Esophagus squamous epithelium (tissue), 5 donors: ENCODE results near the gene ADAMTSL2. TPM values are rescaled to one million over a fixed set of nuclear protein-coding genes. Genes with fewer than 3 reads are reported as not detected.

Source experiments
- DNase-seq: peaks from one replicate; lab custom pipeline; 2025; lab: John Stamatoyannopoulos, UW
- H3K27ac ChIP-seq, 4 donors: fragments of 200-600 bp; sonication (generic); one replicate each; pipeline ENCODE4 v1.5.1; 2016 to 2019; ENCODE audit warnings: mild to moderate bottlenecking in 1 of 4
- H3K27me3 ChIP-seq, 4 donors: fragments of 200-600 bp; sonication (generic); 1 replicate in 3 of 4; 2 replicates in 1 of 4; pipeline versions ENCODE4 v1.5.1 to v1.6.0; 2017 to 2021; ENCODE audit warnings: antibody characterized with exemption in 1 of 4
- H3K36me3 ChIP-seq, 3 donors: fragments of 200-600 bp; sonication (generic); one replicate each; pipeline ENCODE4 v1.5.1; 2016 to 2019
- H3K4me1 ChIP-seq, 3 donors: fragments of 200-600 bp; sonication (generic); one replicate each; pipeline ENCODE4 v1.5.1; 2017 to 2019
- H3K4me3 ChIP-seq, 4 donors: fragments of 200-600 bp; sonication (generic); 1 replicate in 3 of 4; 2 replicates in 1 of 4; pipeline ENCODE4 v1.5.1; 2016 to 2019; ENCODE audit warnings: mild to moderate bottlenecking in 2 of 4, moderate library complexity in 1 of 4
- H3K9me3 ChIP-seq, 3 donors: fragments of 200-600 bp; sonication (generic); one replicate each; pipeline ENCODE4 v1.5.1; 2016 to 2019
- POLR2A ChIP-seq, 4 donors: fragments of 450-650 bp; IDR thresholded peaks; one replicate each; pipeline ENCODE4 v1.6.1; 2017; ENCODE audit warnings: antibody characterized with exemption in 4 of 4, mild to moderate bottlenecking in 4 of 4, moderate library complexity in 3 of 4
- WGBS, 2 donors: methylation state at CpG; one replicate each; pipeline ENCODE4 v1.1.5; 2018; 5-methylcytosine and 5-hydroxymethylcytosine counted together
- intact Hi-C: fragments of 100-400 bp; cut with DNase I; formaldehyde crosslinking; loops from one replicate; pipeline ENCODE4 v1.15.0; 2022
- total RNA-seq, 4 donors: library from RNA; depleted of rRNA; stranded (reverse); fragments of >200 nt; gene quantifications; one replicate each; pipeline ENCODE4 v1.1.0, GENCODE V29; 2016
- TF ChIP-seq, protein P1 (sequence below), 6 experiments: fragments of 450-650 bp in 4 of 6; fragments of 200-600 bp in 2 of 6; sonication (generic) in 2 of 6; IDR thresholded peaks; one replicate each; pipeline ENCODE4 v1.5.1; 2016 to 2019; ENCODE audit warnings: antibody characterized with exemption in 6 of 6, mild to moderate bottlenecking in 4 of 6, moderate library complexity in 4 of 6
- donor health status: DM: yes; HTN: yes; CAD: no.

The ADAMTSL2 gene
- total RNA-seq, 4 donors from 2014 or later, result 1.1 to 2.1 (median 1.4) TPM

DNA sequence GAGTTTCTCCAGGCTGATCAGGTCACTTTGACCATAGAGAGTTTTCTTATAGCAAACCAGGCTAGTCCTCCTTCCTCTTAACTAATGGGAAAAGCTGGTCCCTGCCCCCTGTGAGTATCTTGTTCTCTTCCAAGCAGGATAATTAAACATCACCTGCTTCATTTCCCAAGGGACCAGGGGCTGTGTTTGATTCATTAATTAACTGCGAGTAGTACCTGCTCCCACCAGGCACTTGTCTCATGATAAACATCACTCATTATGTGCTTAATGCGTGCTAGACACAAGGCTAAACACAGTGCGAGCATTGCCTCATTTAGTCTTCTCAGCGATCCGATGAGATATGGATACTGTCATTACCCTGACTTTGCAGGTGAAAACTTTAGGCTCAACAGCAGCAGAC, 76.3 kb downstream of the ADAMTSL2 start:
- intact Hi-C loops, result no loop called here
- no peaks in the 10 kb centered on the region for H3K36me3 ChIP-seq
- WGBS, 2 donors, result 80 to 84% methylated on average over 5 of the region's 5 CpGs
- TF ChIP-seq, protein P1, sequence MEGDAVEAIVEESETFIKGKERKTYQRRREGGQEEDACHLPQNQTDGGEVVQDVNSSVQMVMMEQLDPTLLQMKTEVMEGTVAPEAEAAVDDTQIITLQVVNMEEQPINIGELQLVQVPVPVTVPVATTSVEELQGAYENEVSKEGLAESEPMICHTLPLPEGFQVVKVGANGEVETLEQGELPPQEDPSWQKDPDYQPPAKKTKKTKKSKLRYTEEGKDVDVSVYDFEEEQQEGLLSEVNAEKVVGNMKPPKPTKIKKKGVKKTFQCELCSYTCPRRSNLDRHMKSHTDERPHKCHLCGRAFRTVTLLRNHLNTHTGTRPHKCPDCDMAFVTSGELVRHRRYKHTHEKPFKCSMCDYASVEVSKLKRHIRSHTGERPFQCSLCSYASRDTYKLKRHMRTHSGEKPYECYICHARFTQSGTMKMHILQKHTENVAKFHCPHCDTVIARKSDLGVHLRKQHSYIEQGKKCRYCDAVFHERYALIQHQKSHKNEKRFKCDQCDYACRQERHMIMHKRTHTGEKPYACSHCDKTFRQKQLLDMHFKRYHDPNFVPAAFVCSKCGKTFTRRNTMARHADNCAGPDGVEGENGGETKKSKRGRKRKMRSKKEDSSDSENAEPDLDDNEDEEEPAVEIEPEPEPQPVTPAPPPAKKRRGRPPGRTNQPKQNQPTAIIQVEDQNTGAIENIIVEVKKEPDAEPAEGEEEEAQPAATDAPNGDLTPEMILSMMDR (IDR thresholded peaks at IDR 0.05), result no peak
- no peak for TF ChIP-seq POLR2A (IDR thresholded peaks at IDR 0.05)
- H3K9me3 ChIP-seq, result no peaks in the 10 kb centered on the region
- DNase-seq, result no peak
- H3K4me1 ChIP-seq, result peaks cover 0 to 4% (median 4%) of the 10 kb centered on the region in 3 donors
- H3K27ac ChIP-seq, result no peak overlapping the region
- no peak overlapping the region for H3K4me3 ChIP-seq
- H3K27me3 ChIP-seq, result peaks cover 0 to 100% (median 5%) of the 10 kb centered on the region in 4 donors

DNA sequence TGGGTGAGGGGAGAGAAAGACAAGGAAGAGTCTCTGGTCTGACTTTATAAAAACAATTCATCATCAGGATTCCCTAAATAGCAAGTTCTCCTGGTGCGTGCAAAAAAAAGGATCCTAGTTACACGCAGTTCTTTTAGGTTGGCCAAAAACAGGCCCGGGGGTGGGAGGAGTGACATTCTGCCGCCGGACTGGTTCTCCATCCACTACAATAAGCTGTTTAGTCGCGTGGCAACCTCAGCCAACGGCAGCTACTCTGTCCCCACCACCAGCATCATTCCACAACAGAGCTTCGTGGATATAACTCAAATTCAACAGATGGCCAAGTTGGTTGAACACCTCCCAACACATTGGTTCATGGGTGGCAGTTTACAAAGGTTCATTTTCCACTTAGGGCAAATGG, 77.5 kb downstream of the ADAMTSL2 start:
- WGBS, 2 donors, result 70 to 80% methylated on average over 9 of the region's 9 CpGs
- Histone ChIP-seq H3K36me3 (no peaks in the 10 kb centered on the region), H3K4me3 (no peak overlapping the region), H3K27me3 (peaks cover 0 to 100% (median 5%) of the 10 kb centered on the region in 4 donors), H3K27ac (no peak overlapping the region), H3K9me3 (no peaks in the 10 kb centered on the region), H3K4me1 (peaks cover 0 to 4% (median 4%) of the 10 kb centered on the region in 3 donors)
- TF ChIP-seq, protein P1 (IDR thresholded peaks at IDR 0.05), result no peak
- TF ChIP-seq POLR2A (IDR thresholded peaks at IDR 0.05), result no peak
- intact Hi-C loops, result no loop called here
- no peak for DNase-seq

DNA sequence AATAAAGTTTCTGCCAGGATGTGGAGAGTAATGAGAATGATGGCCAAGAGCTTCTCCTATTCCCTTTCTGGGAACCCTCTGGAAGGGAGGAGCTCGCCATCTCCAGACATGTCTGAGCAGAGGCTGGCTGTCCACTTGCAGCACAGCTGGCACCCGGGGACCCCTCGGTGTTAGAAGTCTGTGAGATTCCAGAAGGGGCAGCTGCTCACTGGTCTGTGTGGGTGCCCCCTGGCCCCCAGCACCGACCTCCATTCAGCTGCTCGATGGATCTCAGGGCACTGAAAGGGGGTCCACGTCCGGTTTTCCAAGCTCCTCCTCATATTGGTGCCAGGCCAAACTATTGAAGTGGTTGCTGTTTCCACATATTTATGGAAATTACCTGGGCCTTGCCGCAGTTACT, 78.3 kb downstream of the ADAMTSL2 start:
- no peak for TF ChIP-seq POLR2A (IDR thresholded peaks at IDR 0.05)
- TF ChIP-seq, protein P1 (IDR thresholded peaks at IDR 0.05), result no peak
- no peaks in the 10 kb centered on the region for H3K9me3 ChIP-seq
- H3K27ac ChIP-seq, result no peak overlapping the region
- DNase-seq, result no peak
- H3K4me1 ChIP-seq, result peaks cover 0 to 4% (median 4%) of the 10 kb centered on the region in 3 donors
- WGBS, 2 donors, result 51 to 71% methylated on average over 5 to 7 of the region's 8 CpGs
- no peak overlapping the region for H3K4me3 ChIP-seq
- H3K27me3 ChIP-seq, result peaks cover 0 to 100% (median 5%) of the 10 kb centered on the region in 4 donors
- H3K36me3 ChIP-seq, result no peaks in the 10 kb centered on the region
- intact Hi-C loops, result no loop called here

DNA sequence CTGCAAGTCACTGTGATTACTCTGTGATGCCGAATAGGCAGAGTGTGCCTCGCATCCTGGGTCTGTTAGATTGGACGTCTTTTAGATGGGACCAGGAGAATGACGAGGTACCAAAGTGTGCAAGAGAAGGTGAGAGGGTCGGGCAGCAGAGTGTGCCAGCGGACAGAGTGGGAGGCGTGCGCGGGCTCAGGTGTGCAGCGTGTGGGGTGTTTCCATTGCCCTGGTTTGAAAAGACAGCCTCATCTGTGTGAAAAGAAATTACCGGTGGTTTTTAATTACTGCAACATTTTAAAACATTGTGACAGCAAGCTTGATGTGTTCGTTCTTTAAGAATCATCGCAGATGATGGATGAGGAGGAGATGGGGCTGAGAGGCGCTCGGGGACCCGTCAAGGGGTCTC, 78.9 kb downstream of the ADAMTSL2 start:
- H3K27ac ChIP-seq, result no peak overlapping the region
- intact Hi-C loops, result no loop called here
- 82% methylated on average over 16 of the region's 16 CpGs for WGBS, 2 donors

DNA sequence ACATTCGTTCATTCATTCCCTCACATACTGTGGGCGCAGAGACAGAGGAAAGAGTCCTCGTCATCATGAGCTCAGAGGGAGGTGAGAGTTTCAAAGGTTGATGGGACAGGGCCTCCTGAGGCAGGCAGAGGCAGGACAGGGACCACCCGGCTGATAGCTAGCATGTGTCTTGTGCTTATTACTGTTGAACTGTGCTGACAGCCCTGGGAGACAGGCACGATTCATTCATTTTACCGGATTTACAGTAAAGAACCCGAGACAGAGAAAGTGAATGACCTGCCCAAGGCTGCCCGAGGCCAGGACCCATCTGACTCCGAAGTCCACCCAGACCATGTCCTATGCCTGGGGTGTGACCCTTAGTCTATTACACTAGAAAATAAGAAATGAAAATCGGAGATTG, 79.6 kb downstream of the ADAMTSL2 start:
- no peak for DNase-seq
- Histone ChIP-seq H3K27me3 (peaks cover 0 to 100% (median 7%) of the 10 kb centered on the region in 4 donors), H3K4me1 (peaks cover 0 to 2% (median under 1%) of the 10 kb centered on the region in 3 donors), H3K27ac (no peak overlapping the region), H3K4me3 (no peak overlapping the region), H3K9me3 (no peaks in the 10 kb centered on the region), H3K36me3 (no peaks in the 10 kb centered on the region)
- 56 to 71% methylated on average over 6 to 10 of the region's 10 CpGs for WGBS, 2 donors
- TF ChIP-seq, protein P1 (IDR thresholded peaks at IDR 0.05), result no peak
- no peak for TF ChIP-seq POLR2A (IDR thresholded peaks at IDR 0.05)
- intact Hi-C loops, result no loop called here

More for the DNA sequence above, 78.9 kb downstream of the ADAMTSL2 start:
- Histone ChIP-seq H3K4me3 (no peak overlapping the region), H3K4me1 (peaks cover 0 to 4% (median 4%) of the 10 kb centered on the region in 3 donors), H3K27me3 (peaks cover 0 to 100% (median 7%) of the 10 kb centered on the region in 4 donors), H3K36me3 (no peaks in the 10 kb centered on the region), H3K9me3 (no peaks in the 10 kb centered on the region)
- DNase-seq, result no peak
- TF ChIP-seq, protein P1 (IDR thresholded peaks at IDR 0.05), result no peak
- TF ChIP-seq POLR2A (IDR thresholded peaks at IDR 0.05), result no peak
